A673 (cell line): ENCODE measurements around the gene C16orf74. TPM values are rescaled to one million over a fixed set of nuclear protein-coding genes. Genes with fewer than 3 reads are reported as not detected.

Experiments
- BruUV-seq: library from RNA; stranded (reverse); fragments of 400-500 nt; replicated peaks from 2 replicates; lab custom pipeline; 2021; lab: Mats Ljungman, UMichigan
- CTCF ChIA-PET: fragments of 300-600 bp; sonication (Branson Sonifier 250); formaldehyde crosslinking; loops from one replicate; lab custom pipeline; 2022; ENCODE audit warnings: antibody characterized with exemption; lab: Charles Lee
- POLR2A ChIA-PET: fragments of 300-600 bp; sonication (Branson Sonifier 250); formaldehyde crosslinking; loops from one replicate; lab custom pipeline; 2022; ENCODE audit warnings: antibody characterized with exemption; ENCODE audit not compliant: low non-redundant PET; lab: Charles Lee
- DNase-seq: peaks from one replicate; pipeline ENCODE4 v3.0.0-alpha.2; 2015; ENCODE audit warnings: low spot score
- H3K27ac ChIP-seq: fragments of 200-600 bp; sonication (generic); 2 replicates; pipeline ENCODE4 v1.5.1; 2016; ENCODE audit warnings: mixed run types, low read depth, mild to moderate bottlenecking, mixed read lengths, antibody characterized with exemption, low read length; ENCODE audit not compliant: poor library complexity, severe bottlenecking
- H3K27me3 ChIP-seq: fragments of 200-600 bp; sonication (generic); replicated peaks from 2 replicates; pipeline ENCODE4 v1.6.1; 2017; ENCODE audit warnings: mixed run types, low read depth, mild to moderate bottlenecking, mixed read lengths, antibody characterized with exemption, low read length; ENCODE audit not compliant: insufficient read depth, poor library complexity
- H3K36me3 ChIP-seq: fragments of 200-600 bp; sonication (generic); 2 replicates; pipeline ENCODE4 v1.6.1; 2016; ENCODE audit warnings: mixed run types, mild to moderate bottlenecking, mixed read lengths, antibody characterized with exemption, low read length; ENCODE audit not compliant: insufficient read depth, poor library complexity, severe bottlenecking
- H3K4me1 ChIP-seq: fragments of 200-600 bp; sonication (generic); 2 replicates; pipeline ENCODE4 v1.6.1; 2017; ENCODE audit warnings: mixed run types, mild to moderate bottlenecking, mixed read lengths, antibody characterized with exemption, low read length; ENCODE audit not compliant: insufficient read depth, poor library complexity, severe bottlenecking
- H3K4me3 ChIP-seq: fragments of 200-600 bp; sonication (generic); 2 replicates; pipeline ENCODE4 v1.5.1; 2016; ENCODE audit warnings: low read depth, mixed run types, mild to moderate bottlenecking, mixed read lengths, low read length; ENCODE audit not compliant: poor library complexity, severe bottlenecking
- H3K9me3 ChIP-seq: fragments of 200-600 bp; sonication (generic); 2 replicates; pipeline ENCODE4 v1.6.1; 2016; ENCODE audit warnings: mixed run types, low read depth, mild to moderate bottlenecking, mixed read lengths, antibody characterized with exemption, low read length; ENCODE audit not compliant: poor library complexity, severe bottlenecking
- EZH2 ChIP-seq: fragments of 200-600 bp; sonication (generic); IDR thresholded peaks from 2 replicates; pipeline ENCODE4 v1.6.1; 2017; ENCODE audit warnings: borderline replicate concordance, low read depth, mild to moderate bottlenecking, mixed read lengths, antibody characterized with exemption, low read length; ENCODE audit not compliant: poor library complexity, severe bottlenecking
- intact Hi-C: fragments of 100-400 bp; cut with micrococcal nuclease; formaldehyde crosslinking; loops from one replicate; pipeline ENCODE4 v1.10.0; 2022; ENCODE audit not compliant: unreplicated experiment
- total RNA-seq: library from RNA; stranded (reverse); gene quantifications from 2 replicates; pipeline ENCODE4 v1.2.3, GENCODE V29; 2021
- TF ChIP-seq, protein P1 (sequence below): fragments of 300-800, 200-600 bp; sonication (generic); conservative IDR thresholded peaks from 2 replicates; pipeline ENCODE4 v1.5.1; 2017; ENCODE audit warnings: low read depth, mild to moderate bottlenecking, antibody characterized with exemption, low read length, moderate library complexity, mixed read lengths

Gene C16orf74
- total RNA-seq, 1 experiment from 2014 or later: 3.8 TPM

DNA sequence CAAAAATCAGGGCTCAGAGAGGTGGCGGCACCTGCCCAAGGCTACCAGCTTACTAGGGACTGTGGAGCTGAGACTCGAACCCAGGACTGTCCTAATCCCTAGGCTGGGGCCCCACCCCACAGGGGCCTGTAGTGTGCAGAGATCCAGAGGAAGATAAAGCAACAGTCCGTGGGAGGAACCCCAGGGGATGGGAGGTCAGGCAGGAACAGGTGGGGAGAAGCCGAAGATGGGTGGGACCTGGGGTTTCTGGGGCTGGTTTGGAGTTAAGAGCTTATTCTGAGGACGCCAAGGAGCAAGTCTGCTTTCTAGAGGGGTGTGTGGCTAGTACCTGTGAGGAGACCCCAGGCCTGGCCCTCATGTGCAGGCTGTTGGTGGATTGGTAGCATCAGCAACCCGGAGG lies 14.9 kb downstream of the C16orf74 start:
- no peak for DNase-seq
- intact Hi-C loops: no loop called here
- Histone ChIP-seq H3K27me3 (no peaks in the 10 kb centered on the region), H3K4me3 (no peak overlapping the region), H3K4me1 (no peaks in the 10 kb centered on the region), H3K36me3 (no peaks in the 10 kb centered on the region), H3K9me3 (no peaks in the 10 kb centered on the region), H3K27ac (no peak overlapping the region)
- TF ChIP-seq, protein P1, sequence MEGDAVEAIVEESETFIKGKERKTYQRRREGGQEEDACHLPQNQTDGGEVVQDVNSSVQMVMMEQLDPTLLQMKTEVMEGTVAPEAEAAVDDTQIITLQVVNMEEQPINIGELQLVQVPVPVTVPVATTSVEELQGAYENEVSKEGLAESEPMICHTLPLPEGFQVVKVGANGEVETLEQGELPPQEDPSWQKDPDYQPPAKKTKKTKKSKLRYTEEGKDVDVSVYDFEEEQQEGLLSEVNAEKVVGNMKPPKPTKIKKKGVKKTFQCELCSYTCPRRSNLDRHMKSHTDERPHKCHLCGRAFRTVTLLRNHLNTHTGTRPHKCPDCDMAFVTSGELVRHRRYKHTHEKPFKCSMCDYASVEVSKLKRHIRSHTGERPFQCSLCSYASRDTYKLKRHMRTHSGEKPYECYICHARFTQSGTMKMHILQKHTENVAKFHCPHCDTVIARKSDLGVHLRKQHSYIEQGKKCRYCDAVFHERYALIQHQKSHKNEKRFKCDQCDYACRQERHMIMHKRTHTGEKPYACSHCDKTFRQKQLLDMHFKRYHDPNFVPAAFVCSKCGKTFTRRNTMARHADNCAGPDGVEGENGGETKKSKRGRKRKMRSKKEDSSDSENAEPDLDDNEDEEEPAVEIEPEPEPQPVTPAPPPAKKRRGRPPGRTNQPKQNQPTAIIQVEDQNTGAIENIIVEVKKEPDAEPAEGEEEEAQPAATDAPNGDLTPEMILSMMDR: no peak
- no peak for TF ChIP-seq EZH2
- CTCF ChIA-PET: no interaction called here
- POLR2A ChIA-PET: no interaction called here
- no TSS peak for BruUV-seq

DNA sequence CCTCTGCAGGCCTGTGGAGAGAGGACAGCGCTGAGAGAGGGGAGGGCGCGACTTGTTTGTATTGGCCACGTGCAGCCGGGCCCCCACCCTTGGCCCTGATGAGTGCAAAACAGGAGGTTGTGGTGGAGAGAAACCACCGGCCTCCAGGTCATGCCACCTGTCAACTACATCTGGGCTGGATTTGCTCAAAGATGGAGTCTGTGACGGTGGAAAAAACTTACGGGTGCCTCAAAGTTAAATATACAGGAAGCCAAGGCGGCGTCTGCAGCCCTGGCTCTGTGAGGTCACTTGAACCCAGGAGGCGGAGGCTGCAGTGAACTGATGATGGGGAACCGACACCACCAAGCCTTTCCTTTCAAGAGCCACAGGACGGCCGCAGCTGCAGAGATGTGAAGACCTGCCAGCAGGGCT lies 15.7 kb downstream of the C16orf74 start:
- ChIA-PET CTCF (no interaction called here), POLR2A (no interaction called here)
- Histone ChIP-seq H3K27me3 (no peaks in the 10 kb centered on the region), H3K4me1 (no peaks in the 10 kb centered on the region), H3K36me3 (no peaks in the 10 kb centered on the region), H3K27ac (no peak overlapping the region), H3K4me3 (no peak overlapping the region), H3K9me3 (no peaks in the 10 kb centered on the region)
- intact Hi-C loops: no loop called here
- BruUV-seq: no TSS peak
- no peak for DNase-seq
- TF ChIP-seq, protein P1: no peak
- TF ChIP-seq EZH2: no peak

DNA sequence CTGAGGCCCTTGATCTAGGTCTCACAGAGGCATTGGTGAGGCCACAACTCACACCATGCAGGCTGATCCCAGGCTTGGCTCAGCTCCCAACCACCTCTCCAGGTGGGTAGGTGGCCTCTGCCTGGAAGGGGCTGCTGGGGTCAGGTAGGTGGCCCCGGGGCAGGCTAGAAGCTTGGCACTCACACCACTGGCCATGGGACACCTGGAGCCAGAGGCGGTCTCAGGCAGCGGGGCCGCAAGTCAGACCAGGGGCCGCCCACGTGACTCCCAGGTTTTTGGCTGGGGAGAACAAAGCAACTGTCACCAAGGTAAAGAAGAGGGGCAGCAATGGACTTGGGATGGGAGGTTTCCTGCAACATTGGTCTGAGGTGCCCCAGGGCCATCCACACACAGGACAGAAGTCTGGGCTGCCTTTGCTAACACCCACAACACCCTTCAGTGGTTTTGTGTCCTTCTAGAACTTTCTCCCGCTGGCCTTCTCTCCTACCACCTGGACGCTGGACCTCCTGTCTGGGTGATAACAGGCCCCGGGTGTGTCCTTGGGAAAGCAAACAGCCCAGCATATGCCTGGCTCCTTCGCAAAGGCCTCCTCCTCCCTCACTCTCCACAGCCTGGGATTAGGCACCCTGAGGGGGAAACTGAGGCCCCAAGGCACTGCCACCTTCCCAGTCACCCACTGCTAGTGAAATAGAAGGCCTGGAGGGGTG lies 16.4 kb downstream of the C16orf74 start:
- no peaks in the 10 kb centered on the region for H3K36me3 ChIP-seq
- no peaks in the 10 kb centered on the region for H3K9me3 ChIP-seq
- DNase-seq: no peak
- no peak overlapping the region for H3K27ac ChIP-seq
- CTCF ChIA-PET: no interaction called here
- H3K27me3 ChIP-seq: no peaks in the 10 kb centered on the region
- POLR2A ChIA-PET: no interaction called here
- BruUV-seq: no TSS peak
- H3K4me3 ChIP-seq: no peak overlapping the region
- TF ChIP-seq, protein P1: no peak
- TF ChIP-seq EZH2: no peak
- peaks cover 3% of the 10 kb centered on the region for H3K4me1 ChIP-seq
- intact Hi-C loops: no loop called here
